Stimulated activated CD4-positive, alpha-beta T cell treated with anti-CD3 and anti-CD28 coated beads, TNF-alpha, amount 100 ng/mL, for 4 hours (primary cell): Measurements from ENCODE around the gene MRPL1.
"Not testable (repeated sequence)": the region's sequence is repeated elsewhere in the genome, so short reads cannot be mapped to it uniquely, and the experiment has no call there.

Experiments
- DNase-seq, 3 experiments: peaks; one replicate each; pipeline ENCODE4 v3.0.0-alpha.2; 2020; ENCODE audit warnings: low read depth in 3 of 3

Gene MRPL1

GRCh38 chr4:77913348-77913747, 50.7 kb downstream of the MRPL1 start:
- DNase-seq = no peak

- DNase-seq = no peak
These were observed 54.4 kb downstream of the MRPL1 start for GRCh38 chr4:77917075-77917474.

GRCh38 chr4:77917601-77918000, 55.0 kb downstream of the MRPL1 start:
- no peak for DNase-seq

- DNase-seq = no peak
These were observed 57.7 kb downstream of the MRPL1 start for GRCh38 chr4:77920371-77920770.

- DNase-seq = no peak
These were observed 59.1 kb downstream of the MRPL1 start for GRCh38 chr4:77921701-77922100.

- DNase-seq = no peak
These were observed 59.8 kb downstream of the MRPL1 start for GRCh38 chr4:77922158-77923094.

GRCh38 chr4:77927991-77928925, 65.6 kb downstream of the MRPL1 start:
- no peak for DNase-seq

- no peak for DNase-seq
These were observed 67.6 kb downstream of the MRPL1 start for GRCh38 chr4:77930154-77930639.

GRCh38 chr4:77930876-77931275, 68.2 kb downstream of the MRPL1 start:
- no peak for DNase-seq

GRCh38 chr4:77931452-77932135, 69.0 kb downstream of the MRPL1 start:
- DNase-seq = no peak

GRCh38 chr4:77938560-77938959, 75.9 kb downstream of the MRPL1 start:
- DNase-seq = no peak

- not testable (repeated sequence) for DNase-seq
These were observed 83.3 kb downstream of the MRPL1 start for GRCh38 chr4:77945929-77946328.

GRCh38 chr4:77950203-77950602, 87.6 kb downstream of the MRPL1 start:
- DNase-seq = no peak

- DNase-seq = no peak
These were observed 89.8 kb downstream of the MRPL1 start for GRCh38 chr4:77952457-77952856.

GRCh38 chr4:77954690-77955089, 92.1 kb downstream of the MRPL1 start:
- no peak for DNase-seq

- DNase-seq = no peak
These were observed 94.3 kb downstream of the MRPL1 start for GRCh38 chr4:77956917-77957316.

GRCh38 chr4:77958897-77959296, 96.3 kb downstream of the MRPL1 start:
- DNase-seq = no peak

- no peak for DNase-seq
These were observed 97.1 kb downstream of the MRPL1 start for GRCh38 chr4:77959566-77960338.

- DNase-seq = no peak
These were observed 97.7 kb downstream of the MRPL1 start for GRCh38 chr4:77960367-77960766.

- no peak for DNase-seq
These were observed 100.4 kb downstream of the MRPL1 start for GRCh38 chr4:77963004-77963403.

- DNase-seq = not testable (repeated sequence)
These were observed 111.0 kb downstream of the MRPL1 start for GRCh38 chr4:77973657-77974056.
